ENCODE measurements around the gene SYT13. TPM values are rescaled to one million over a fixed set of nuclear protein-coding genes. Genes with fewer than 3 reads are reported as not detected.

SYT13 gene
- total RNA-seq, 1 experiment from 2014 or later = 1.4 TPM

GRCh38 chr11:45263773-45264172 lies 22.4 kb downstream of the SYT13 start (continued):
- TF ChIP-seq ZBTB33 (IDR thresholded peaks at IDR 0.05; ENCODE audit: extremely low read depth, insufficient replicate concordance, low read length) (no peak), ATF3 (IDR thresholded peaks at IDR 0.05) (no peak), POLR2AphosphoS5 (IDR thresholded peaks at IDR 0.05; ENCODE audit: low read depth, low read length) (no peak), SIN3A (IDR thresholded peaks at IDR 0.05; ENCODE audit: low read depth) (no peak), YY1 (IDR thresholded peaks at IDR 0.05; ENCODE audit: extremely low read depth, insufficient replicate concordance, low read depth, low read length) (no peak), ELF1 (IDR thresholded peaks at IDR 0.05; ENCODE audit: borderline replicate concordance, low read depth) (no peak), TCF7L2 (IDR thresholded peaks at IDR 0.05; ENCODE audit: borderline replicate concordance, extremely low read depth, insufficient read depth, insufficient read length) (no peak), EZH2phosphoT487 (IDR thresholded peaks at IDR 0.05; ENCODE audit: borderline replicate concordance) (no peak)

- no peaks in the 10 kb centered on the region for H3K36me3 ChIP-seq (ENCODE audit: control insufficient read depth in 1 of 2, insufficient read depth in 2 of 2, low read length in 2 of 2)
- no peaks in the 10 kb centered on the region for H3K9me3 ChIP-seq (ENCODE audit: control insufficient read depth in 1 of 2, insufficient read depth in 1 of 2, low read depth in 1 of 2, low read length in 2 of 2)
- no peak for DNase-seq (ENCODE audit: low read depth, low spot score)
- no peak for ATAC-seq
- no peaks in the 10 kb centered on the region for H3K27me3 ChIP-seq (ENCODE audit: insufficient read depth, low read length)
- POLR2A ChIA-PET = no interaction called here
- H3K9ac ChIP-seq (ENCODE audit: low read length) = no peak overlapping the region
- intact Hi-C loops (cut with micrococcal nuclease) = no loop called here
- no peaks in the 10 kb centered on the region for H3K9me2 ChIP-seq (ENCODE audit: insufficient read depth)
- peaks cover 21 to 57% of the 10 kb centered on the region in 2 experiments for H3K4me1 ChIP-seq (ENCODE audit: control insufficient read depth in 1 of 2, insufficient read depth in 2 of 2, low read length in 2 of 2)
- no peak overlapping the region for H3K27ac ChIP-seq (ENCODE audit: low read depth, low read length)
- RAD21 ChIA-PET (ENCODE audit: low non-redundant PET in 1 of 2, low total read pairs in 2 of 2, uncharacterized antibody in 2 of 2, unreplicated experiment in 2 of 2) = no interaction called here
- CTCF ChIA-PET = no interaction called here
- H3K4me3 ChIP-seq (replicated peaks in 1 of 2; ENCODE audit: low read depth in 1 of 2, low read length in 2 of 2) = no peak overlapping the region
- no peak overlapping the region for H2AFZ ChIP-seq (ENCODE audit: low read depth, low read length, poor library complexity, severe bottlenecking)
- H3K4me2 ChIP-seq (ENCODE audit: low read length) = peak overlapping the region; percentile 14; the same call in 1 of the 2 replicates
- TF ChIP-seq YY1 (IDR thresholded peaks at IDR 0.05; ENCODE audit: extremely low read depth, insufficient replicate concordance, low read depth, low read length) = no peak
- no peak for TF ChIP-seq EGR1 (IDR thresholded peaks at IDR 0.05; ENCODE audit: low read depth)
- TF ChIP-seq ATF3 (IDR thresholded peaks at IDR 0.05) = no peak
- no peak for TF ChIP-seq CTCF (IDR thresholded peaks at IDR 0.05 in 2 of 3, conservative IDR thresholded peaks at IDR 0.05 in 1 of 3; ENCODE audit: borderline replicate concordance in 1 of 3, insufficient read depth in 1 of 3, low read depth in 2 of 3, low read length in 2 of 3)
- TF ChIP-seq ZBTB33 (IDR thresholded peaks at IDR 0.05; ENCODE audit: extremely low read depth, insufficient replicate concordance, low read length) = no peak
- no peak for TF ChIP-seq ZFX (IDR thresholded peaks at IDR 0.05)
- no peak for TF ChIP-seq ELF1 (IDR thresholded peaks at IDR 0.05; ENCODE audit: borderline replicate concordance, low read depth)
- no peak for TF ChIP-seq POLR2AphosphoS5 (IDR thresholded peaks at IDR 0.05; ENCODE audit: low read depth, low read length)
- TF ChIP-seq SRF (IDR thresholded peaks at IDR 0.05; ENCODE audit: low read depth) = no peak
- TF ChIP-seq JUND (IDR thresholded peaks at IDR 0.05) = no peak
- no peak for TF ChIP-seq SIN3A (IDR thresholded peaks at IDR 0.05; ENCODE audit: low read depth)
- TF ChIP-seq POLR2A (IDR thresholded peaks at IDR 0.05; ENCODE audit: borderline replicate concordance, extremely low read depth, insufficient read depth, insufficient read length) = no peak
- TF ChIP-seq SP1 (IDR thresholded peaks at IDR 0.05; ENCODE audit: low read depth) = no peak
- TF ChIP-seq CBX3 (IDR thresholded peaks at IDR 0.05; ENCODE audit: low read depth) = no peak
- TF ChIP-seq TCF7L2 (IDR thresholded peaks at IDR 0.05; ENCODE audit: borderline replicate concordance, extremely low read depth, insufficient read depth, insufficient read length) = no peak
- no peak for TF ChIP-seq ZNF274 (IDR thresholded peaks at IDR 0.05; ENCODE audit: low read depth, low read length)
- no peak for TF ChIP-seq FOSL1 (IDR thresholded peaks at IDR 0.05; ENCODE audit: low read depth)
- no peak for TF ChIP-seq EZH2phosphoT487 (IDR thresholded peaks at IDR 0.05; ENCODE audit: borderline replicate concordance)
- H4K20me1 ChIP-seq (ENCODE audit: insufficient read depth) = no peaks in the 10 kb centered on the region
- H3K79me2 ChIP-seq (ENCODE audit: insufficient read depth, low read length) = no peaks in the 10 kb centered on the region
- BruUV-seq (replicated peaks) = no TSS peak
These were observed 23.2 kb downstream of the SYT13 start for GRCh38 chr11:45262900-45263299.
